Keratinocyte (primary cell): Measurements from ENCODE around the gene PYY. TPM values are rescaled to one million over a fixed set of nuclear protein-coding genes. Genes with fewer than 3 reads are reported as not detected.

ENCODE experiments used
- DNase-seq: peaks from one replicate; pipeline ENCODE4 v3.0.0-alpha.2; 2011; ENCODE audit warnings: low read depth, missing footprints, low spot score
- FAIRE-seq: peaks from 2 replicates; lab custom pipeline; 2011; peaks lifted over from hg19 to GRCh38; lab: Jason Lieb, UNC
- H2AFZ ChIP-seq: 2 replicates; pipeline ENCODE4 v1.6.0; 2012; ENCODE audit warnings: low read length, control low read depth, inconsistent platforms; ENCODE audit not compliant: control insufficient read depth
- H3K27ac ChIP-seq: 2 replicates; pipeline ENCODE4 v1.5.1; 2011; ENCODE audit warnings: low read length; ENCODE audit not compliant: control insufficient read depth, insufficient read depth
- H3K27me3 ChIP-seq: 3 replicates; pipeline ENCODE4 v1.6.0; 2011; ENCODE audit warnings: low read length; ENCODE audit not compliant: control insufficient read depth, insufficient read depth; ENCODE audit errors: extremely low read depth
- H3K36me3 ChIP-seq, 2 experiments: 2 replicates in 1 of 2; 3 replicates in 1 of 2; pipeline ENCODE4 v1.5.1; 2011; ENCODE audit warnings: low read length in 2 of 2, mild to moderate bottlenecking in 1 of 2; ENCODE audit not compliant: control insufficient read depth in 2 of 2, insufficient read depth in 2 of 2; ENCODE audit errors: extremely low read depth in 1 of 2
- H3K4me1 ChIP-seq: 3 replicates; pipeline ENCODE4 v1.5.1; 2011; ENCODE audit warnings: low read length; ENCODE audit not compliant: control insufficient read depth, insufficient read depth; ENCODE audit errors: extremely low read depth
- H3K4me2 ChIP-seq: 3 replicates; pipeline ENCODE4 v1.6.0; 2011; ENCODE audit warnings: low read depth, low read length; ENCODE audit not compliant: control insufficient read depth, insufficient read depth; ENCODE audit errors: extremely low read depth
- H3K4me3 ChIP-seq, 3 experiments: fragments of 200-600 bp in 1 of 3; sonication (generic) in 1 of 3; 2 replicates in 2 of 3; 3 replicates in 1 of 3; pipeline ENCODE4 v1.5.1; 2011 to 2016; ENCODE audit warnings: low read length in 3 of 3, mild to moderate bottlenecking in 3 of 3, control low read depth in 2 of 3, inconsistent platforms in 1 of 3, low read depth in 1 of 3, mixed read lengths in 1 of 3, mixed run types in 1 of 3, moderate library complexity in 1 of 3; ENCODE audit not compliant: control insufficient read depth in 2 of 3, insufficient read depth in 2 of 3; ENCODE audit errors: extremely low read depth in 1 of 3
- H3K79me2 ChIP-seq: 2 replicates; pipeline ENCODE4 v1.6.0; 2012; ENCODE audit warnings: low read length; ENCODE audit not compliant: control insufficient read depth, insufficient read depth
- H3K9ac ChIP-seq: 3 replicates; pipeline ENCODE4 v1.6.0; 2011; ENCODE audit warnings: low read length; ENCODE audit not compliant: control insufficient read depth, insufficient read depth; ENCODE audit errors: extremely low read depth
- H3K9me1 ChIP-seq: 3 replicates; pipeline ENCODE4 v1.6.0; 2011; ENCODE audit warnings: low read length; ENCODE audit not compliant: control insufficient read depth, insufficient read depth; ENCODE audit errors: extremely low read depth
- H3K9me3 ChIP-seq: 2 replicates; pipeline ENCODE4 v1.5.1; 2012; ENCODE audit warnings: low read depth, low read length; ENCODE audit not compliant: control insufficient read depth
- H4K20me1 ChIP-seq: 3 replicates; pipeline ENCODE4 v1.6.0; 2011; ENCODE audit warnings: low read length; ENCODE audit not compliant: control insufficient read depth, insufficient read depth; ENCODE audit errors: extremely low read depth
- CTCF ChIP-seq, 3 experiments: IDR thresholded peaks in 1 of 3; conservative IDR thresholded peaks in 1 of 3; optimal IDR thresholded peaks in 1 of 3; 2 replicates in 2 of 3; 3 replicates in 1 of 3; pipeline versions ENCODE3 to v1.5.1; 2011; ENCODE audit warnings: low read length in 3 of 3, mild to moderate bottlenecking in 3 of 3, moderate library complexity in 2 of 3, control low read depth in 1 of 3, inconsistent platforms in 1 of 3; ENCODE audit not compliant: insufficient read depth in 2 of 3; ENCODE audit errors: extremely low read depth in 1 of 3
- EZH2 ChIP-seq: IDR thresholded peaks from one replicate; pipeline ENCODE4 v1.6.1; 2012; ENCODE audit warnings: inconsistent platforms, mild to moderate bottlenecking, low read length, moderate library complexity
- dilution Hi-C: fragments of 300-500 bp; cut with MboI; formaldehyde crosslinking; loops from one replicate; pipeline ENCODE4 v1.7.0; 2020; ENCODE audit warnings: low sequenced_read_pairs; ENCODE audit not compliant: extremely low pct_ligation_motif_present
- polyA minus RNA-seq, 3 experiments: library from RNA; depleted of rRNA, polyadenylated mRNA; stranded (reverse); fragments of >200 nt; gene quantifications; 1 replicate in 1 of 3; 2 replicates in 1 of 3; 3 replicates in 1 of 3; pipeline ENCODE4 v1.2.3, GENCODE V29; 2011
- polyA plus RNA-seq, 5 experiments: library from polyadenylated mRNA; depleted of rRNA in 3 of 5; stranded (reverse) in 3 of 5; stranded (forward) in 1 of 5; unstranded in 1 of 5; fragments of >200 nt; gene quantifications; 1 replicate in 1 of 5; 2 replicates in 3 of 5; 3 replicates in 1 of 5; pipeline versions ENCODE4 v1.2.1 to v1.2.3, GENCODE V29; 2011 to 2012; ENCODE audit warnings: missing spikeins in 2 of 5, low read depth in 1 of 5, low replicate concordance in 1 of 5

The PYY gene
- not detected in 3 replicates for polyA plus RNA-seq
- not detected for polyA plus RNA-seq (2011; ENCODE audit: low read depth)
- not detected in 2 replicates for polyA plus RNA-seq (2011; cell fraction: cytosol; rRNA removed)
- not detected in 2 replicates for polyA plus RNA-seq (2011; cell fraction: nucleus; rRNA removed)
- polyA plus RNA-seq (2012; ENCODE audit: low replicate concordance): not detected in 2 replicates
- not detected in 3 replicates for polyA minus RNA-seq
- polyA minus RNA-seq (2011; cell fraction: cytosol; rRNA and poly(A)+ RNA removed): not detected
- polyA minus RNA-seq (2011; cell fraction: nucleus; rRNA and poly(A)+ RNA removed): not detected in 2 replicates

- Histone ChIP-seq H3K36me3 (no peaks in the 10 kb centered on the region), H3K9me1 (no peaks in the 10 kb centered on the region), H3K9ac (no peak within 1 kb of the TSS), H3K4me2 (peak within 1 kb of the TSS; percentile 14), H2AFZ (no peak within 1 kb of the TSS), H3K27ac (no peak within 1 kb of the TSS), H3K4me1 (no peaks in the 10 kb centered on the region), H4K20me1 (no peaks in the 10 kb centered on the region), H3K79me2 (no peaks in the 10 kb centered on the region), H3K9me3 (no peaks in the 10 kb centered on the region), H3K4me3 (no peak within 1 kb of the TSS), H3K27me3 (peaks cover 48% of the 10 kb centered on the region)
- FAIRE-seq (no peak), DNase-seq (no peak)
- dilution Hi-C loops: no loop called here
- no peak for TF ChIP-seq EZH2
- TF ChIP-seq CTCF (optimal IDR thresholded peaks at IDR 0.05 in 1 of 3, IDR thresholded peaks at IDR 0.05 in 1 of 3, conservative IDR thresholded peaks at IDR 0.05 in 1 of 3; ENCODE audit: extremely low read depth in 1 of 3, insufficient read depth in 2 of 3, low read length in 3 of 3): no peak
Measured at GRCh38 chr17:43953746-43954145, at the start of gene PYY. TSS of gene PYY (minus strand) at chr17:43953940. CDS start at chr17:43953483, 457 bp downstream.

GRCh38 chr17:44002141-44002848, 48.6 kb upstream of the PYY start:
- no peaks in the 10 kb centered on the region for H4K20me1 ChIP-seq
- H3K9me1 ChIP-seq: no peaks in the 10 kb centered on the region
- H3K9ac ChIP-seq: no peak overlapping the region
- H3K4me2 ChIP-seq: no peak overlapping the region
- DNase-seq (no peak), FAIRE-seq (peak; percentile 93)
- no peaks in the 10 kb centered on the region for H3K79me2 ChIP-seq
- dilution Hi-C loops: no loop called here
- TF ChIP-seq EZH2 (no peak), CTCF (optimal IDR thresholded peaks at IDR 0.05 in 1 of 3, IDR thresholded peaks at IDR 0.05 in 1 of 3, conservative IDR thresholded peaks at IDR 0.05 in 1 of 3; ENCODE audit: extremely low read depth in 1 of 3, insufficient read depth in 2 of 3, low read length in 3 of 3) (no peak)
- no peaks in the 10 kb centered on the region for H3K27me3 ChIP-seq
- no peaks in the 10 kb centered on the region for H3K36me3 ChIP-seq
- H2AFZ ChIP-seq: no peak overlapping the region
- peak overlapping the region; percentile 44 for H3K27ac ChIP-seq
- H3K4me1 ChIP-seq: peaks cover 28% of the 10 kb centered on the region
- H3K9me3 ChIP-seq: no peaks in the 10 kb centered on the region
- no peak overlapping the region for H3K4me3 ChIP-seq
